Nephron (organoid): ENCODE results near the gene ACP7.

ENCODE experiments used
- H3K27ac Mint-ChIP-seq, 3 experiments: 2 replicates each; pipeline ENCODE4 v1.8.0; 2020; ENCODE audit warnings: mixed read lengths in 3 of 3, mild to moderate bottlenecking in 2 of 3, moderate library complexity in 1 of 3
- H3K27me3 Mint-ChIP-seq: 2 replicates; pipeline ENCODE4 v1.8.0; 2021; ENCODE audit warnings: low read depth, mild to moderate bottlenecking, moderate library complexity, mixed read lengths
- H3K36me3 Mint-ChIP-seq: 2 replicates; pipeline ENCODE4 v1.8.0; 2020; ENCODE audit warnings: low read depth, mixed read lengths
- H3K4me1 Mint-ChIP-seq: 2 replicates; pipeline ENCODE4 v1.8.0; 2020; ENCODE audit warnings: mixed read lengths
- H3K4me3 Mint-ChIP-seq, 3 experiments: 2 replicates each; pipeline ENCODE4 v1.8.0; 2020; ENCODE audit warnings: mild to moderate bottlenecking in 3 of 3, mixed read lengths in 3 of 3, moderate library complexity in 2 of 3
- H3K9me3 Mint-ChIP-seq: 2 replicates; pipeline ENCODE4 v1.8.0; 2020; ENCODE audit warnings: mixed read lengths
- CTCF ChIP-seq, 3 experiments: fragments of 200-600 bp; sonication (generic); IDR thresholded peaks; one replicate each; pipeline ENCODE4 v1.5.0; 2021; ENCODE audit warnings: antibody characterized with exemption in 3 of 3; ENCODE audit not compliant: unreplicated experiment in 3 of 3

ACP7 gene

DNA sequence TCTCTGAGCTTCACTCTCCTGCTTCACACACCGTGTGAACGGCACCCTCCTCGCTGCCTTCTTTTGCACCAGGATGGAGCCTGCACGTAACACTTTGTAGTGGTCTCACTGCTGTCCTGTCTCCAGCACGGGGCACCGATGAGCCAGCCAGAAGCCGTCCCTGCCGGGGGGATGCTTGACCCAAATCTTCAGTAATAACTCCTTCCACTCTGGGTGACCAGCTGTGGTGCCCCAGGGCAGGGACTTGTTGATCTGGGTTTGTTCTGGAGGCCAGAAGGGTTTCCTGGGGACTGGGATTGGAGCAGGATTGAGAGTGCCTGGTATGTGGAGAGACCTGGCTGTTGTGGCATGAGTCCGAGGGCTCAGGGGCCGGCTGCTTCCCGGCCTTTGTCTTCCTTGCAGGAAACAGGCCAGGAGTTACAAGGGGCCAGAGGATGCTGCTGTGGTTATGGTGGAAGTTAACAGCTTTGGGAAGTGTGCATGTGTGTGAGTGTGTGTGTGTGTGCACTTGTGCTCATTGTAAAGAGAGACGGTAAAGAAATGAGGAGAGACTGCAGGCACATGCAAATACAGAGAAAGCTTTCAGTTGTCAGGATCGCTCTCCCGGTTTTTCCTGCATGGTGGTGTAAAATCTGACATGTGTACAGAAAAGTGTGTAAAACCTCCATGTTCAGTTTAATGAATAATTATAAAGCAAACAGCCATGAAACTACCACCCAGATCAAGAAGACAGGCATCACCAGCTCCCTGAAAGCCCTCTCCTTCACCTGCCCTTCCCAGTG is 60.3 kb downstream of the ACP7 start:
- Mint-ChIP-seq H3K27ac (peak overlapping the region; percentile 87 to 91 (median 88)), H3K9me3 (no peaks in the 10 kb centered on the region), H3K36me3 (peaks cover 18% of the 10 kb centered on the region), H3K4me1 (peaks cover 41% of the 10 kb centered on the region), H3K27me3 (no peaks in the 10 kb centered on the region), H3K4me3 (peak overlapping the region in 1 of 3 experiments; percentile 0)
- TF ChIP-seq CTCF (IDR thresholded peaks at IDR 0.05; ENCODE audit: unreplicated experiment in 3 of 3): no peak

GRCh38 chr19:39145180-39145953 is 61.2 kb downstream of the ACP7 start:
- peak overlapping the region; percentile 87 to 91 (median 88) for H3K27ac Mint-ChIP-seq
- peaks cover 36% of the 10 kb centered on the region for H3K4me1 Mint-ChIP-seq
- H3K4me3 Mint-ChIP-seq: no peak overlapping the region
- no peaks in the 10 kb centered on the region for H3K9me3 Mint-ChIP-seq
- H3K36me3 Mint-ChIP-seq: peaks cover 23% of the 10 kb centered on the region
- H3K27me3 Mint-ChIP-seq: no peaks in the 10 kb centered on the region
- peak in 2 of 3 experiments; percentile 17 to 20 for TF ChIP-seq CTCF (IDR thresholded peaks at IDR 0.05; ENCODE audit: unreplicated experiment in 3 of 3)

- no peaks in the 10 kb centered on the region for H3K9me3 Mint-ChIP-seq
- no peak for TF ChIP-seq CTCF (IDR thresholded peaks at IDR 0.05; ENCODE audit: unreplicated experiment in 3 of 3)
- H3K27me3 Mint-ChIP-seq: no peaks in the 10 kb centered on the region
- no peak overlapping the region for H3K4me3 Mint-ChIP-seq
- H3K27ac Mint-ChIP-seq: peak overlapping the region; percentile 50 to 84 (median 79)
- peaks cover 23% of the 10 kb centered on the region for H3K36me3 Mint-ChIP-seq
- peaks cover 35% of the 10 kb centered on the region for H3K4me1 Mint-ChIP-seq
Observed at GRCh38 chr19:39146091-39146490, 61.9 kb downstream of the ACP7 start.

- no peak for TF ChIP-seq CTCF (IDR thresholded peaks at IDR 0.05; ENCODE audit: unreplicated experiment in 3 of 3)
- no peak overlapping the region for H3K4me3 Mint-ChIP-seq
- H3K27ac Mint-ChIP-seq: peak overlapping the region in 2 of 3 experiments; percentile 42 to 50
Observed at GRCh38 chr19:39146686-39147450, 62.7 kb downstream of the ACP7 start.

DNA sequence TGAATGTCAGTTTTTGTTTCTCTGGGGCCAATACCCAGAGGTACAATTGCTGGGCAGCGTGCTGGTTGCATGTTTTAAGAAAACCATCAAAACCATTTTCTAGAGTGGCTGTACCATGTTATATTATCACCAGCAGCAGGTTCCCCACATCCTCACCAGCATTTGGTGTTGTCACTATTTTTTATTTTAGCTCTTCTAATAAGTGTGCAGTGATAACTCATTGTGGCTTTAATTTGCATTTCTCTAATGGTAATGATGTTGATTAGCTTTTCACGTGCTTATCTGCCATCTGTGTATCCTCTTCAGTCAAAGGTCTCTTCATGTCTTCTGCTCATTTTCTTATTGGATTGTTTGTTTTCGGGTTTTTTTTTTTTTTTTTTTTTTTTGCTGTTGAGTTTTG is 63.3 kb downstream of the ACP7 start:
- Mint-ChIP-seq H3K4me1 (peaks cover 33% of the 10 kb centered on the region), H3K4me3 (no peak overlapping the region), H3K27ac (peak overlapping the region in 2 of 3 experiments; percentile 50 to 63), H3K9me3 (no peaks in the 10 kb centered on the region), H3K27me3 (no peaks in the 10 kb centered on the region), H3K36me3 (peaks cover 23% of the 10 kb centered on the region)
- TF ChIP-seq CTCF (IDR thresholded peaks at IDR 0.05; ENCODE audit: unreplicated experiment in 3 of 3): no peak

More at GRCh38 chr19:39146686-39147450, 62.7 kb downstream of the ACP7 start:
- no peaks in the 10 kb centered on the region for H3K27me3 Mint-ChIP-seq
- H3K36me3 Mint-ChIP-seq: peaks cover 23% of the 10 kb centered on the region
- no peaks in the 10 kb centered on the region for H3K9me3 Mint-ChIP-seq
- peaks cover 36% of the 10 kb centered on the region for H3K4me1 Mint-ChIP-seq
